GM19035 (cell line): Measurements from ENCODE around the gene FRYL.
"Not testable (repeated sequence)": the region's sequence is repeated elsewhere in the genome, so short reads cannot be mapped to it uniquely, and the experiment has no call there.

Experiments
- ATAC-seq: cut with Tn5 transposase; IDR thresholded peaks from one replicate; pipeline ENCODE4 v1.9.1; 2021; ENCODE audit not compliant: unreplicated experiment

Gene FRYL

GRCh38 chr4:48704091-48704802 is 75.8 kb downstream of the FRYL start:
- no peak for ATAC-seq

- no peak for ATAC-seq
Observed at GRCh38 chr4:48699475-48699874, 80.6 kb downstream of the FRYL start.

GRCh38 chr4:48698029-48698971 is 81.8 kb downstream of the FRYL start:
- ATAC-seq = no peak

- not testable (repeated sequence) for ATAC-seq
Observed at GRCh38 chr4:48697516-48697915, 82.6 kb downstream of the FRYL start.

GRCh38 chr4:48694824-48695223 is 85.3 kb downstream of the FRYL start:
- ATAC-seq = no peak

- no peak for ATAC-seq
Observed at GRCh38 chr4:48693856-48694574, 86.1 kb downstream of the FRYL start.

- no peak for ATAC-seq
Observed at GRCh38 chr4:48692897-48693296, 87.2 kb downstream of the FRYL start.

- ATAC-seq = no peak
Observed at GRCh38 chr4:48692044-48692443, 88.0 kb downstream of the FRYL start.

- no peak for ATAC-seq
Observed at GRCh38 chr4:48688953-48689352, 91.1 kb downstream of the FRYL start.

- no peak for ATAC-seq
Observed at GRCh38 chr4:48687313-48688051, 92.6 kb downstream of the FRYL start.

GRCh38 chr4:48686369-48686768 is 93.7 kb downstream of the FRYL start:
- ATAC-seq = no peak

GRCh38 chr4:48683784-48684666 is 96.1 kb downstream of the FRYL start:
- peak; percentile 71 for ATAC-seq

- ATAC-seq = not testable (repeated sequence)
Observed at GRCh38 chr4:48682870-48683269, 97.2 kb downstream of the FRYL start.

- ATAC-seq = peak; percentile 62
Observed at GRCh38 chr4:48681856-48682255, 98.2 kb downstream of the FRYL start.

- ATAC-seq = no peak
Observed at GRCh38 chr4:48680848-48681568, 99.1 kb downstream of the FRYL start.

GRCh38 chr4:48673537-48673936 is 106.5 kb downstream of the FRYL start:
- ATAC-seq = no peak

GRCh38 chr4:48670587-48670986 is 109.5 kb downstream of the FRYL start:
- no peak for ATAC-seq

GRCh38 chr4:48669086-48669485 is 111.0 kb downstream of the FRYL start:
- ATAC-seq = no peak
